Activated naive CD4-positive, alpha-beta T cell treated with anti-CD3 and anti-CD28 coated beads, Interleukin-2, amount 10 ng/mL, durations not matched to agents 7 days and 5 days (primary cell): ENCODE measurements around the gene EFNA5.

Experiments
- CTCF ChIA-PET: fragments of 350-600 bp; sonication (Branson Sonifier 250); formaldehyde crosslinking; loops from one replicate; lab custom pipeline; 2021; ENCODE audit warnings: antibody characterized with exemption; lab: Charles Lee
- DNase-seq: peaks from one replicate; pipeline ENCODE4 v3.0.0-alpha.2; 2020
- H3K27ac Mint-ChIP-seq: one replicate; pipeline ENCODE4 v1.8.0; 2021; ENCODE audit warnings: mild to moderate bottlenecking, moderate library complexity, mixed read lengths
- H3K27me3 Mint-ChIP-seq: one replicate; pipeline ENCODE4 v1.8.0; 2021; ENCODE audit warnings: mild to moderate bottlenecking, mixed read lengths
- H3K36me3 Mint-ChIP-seq: one replicate; pipeline ENCODE4 v1.8.0; 2021; ENCODE audit warnings: mixed read lengths
- H3K4me1 Mint-ChIP-seq: one replicate; pipeline ENCODE4 v1.8.0; 2021; ENCODE audit warnings: mixed read lengths
- H3K4me3 Mint-ChIP-seq: one replicate; pipeline ENCODE4 v1.8.0; 2021; ENCODE audit warnings: mild to moderate bottlenecking, moderate library complexity, mixed read lengths
- H3K9me3 Mint-ChIP-seq: one replicate; pipeline ENCODE4 v1.8.0; 2021; ENCODE audit warnings: mixed read lengths

EFNA5 gene

DNA sequence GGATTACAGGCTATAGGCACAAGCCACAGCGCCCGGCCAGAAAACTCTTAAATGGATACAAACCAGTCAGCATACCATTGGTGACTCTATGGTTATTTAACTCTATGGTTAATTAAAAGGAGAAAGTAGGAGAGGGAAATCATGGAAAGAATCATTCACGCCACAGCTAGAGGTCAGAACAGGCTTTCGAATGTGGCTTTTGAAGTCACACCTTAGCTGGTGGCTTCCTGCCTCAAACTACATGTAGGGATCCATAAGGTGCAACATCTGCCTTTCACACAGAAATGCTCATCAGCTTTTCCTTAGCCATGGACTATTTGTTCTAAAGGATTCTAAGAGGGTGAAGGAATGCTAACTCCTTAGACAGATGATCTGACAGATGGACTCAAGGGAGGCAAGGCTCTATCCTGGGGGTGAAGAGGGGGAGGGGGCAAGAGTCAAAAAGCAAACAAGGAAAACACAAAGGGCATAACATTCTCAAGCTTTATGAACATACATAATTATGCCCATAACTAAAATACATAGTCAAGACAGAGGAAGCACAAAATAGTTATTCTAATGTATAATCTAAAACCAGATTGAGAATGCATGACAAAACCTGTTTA, 130.9 kb downstream of the EFNA5 start:
- Mint-ChIP-seq H3K4me3 (no peak overlapping the region), H3K36me3 (no peaks in the 10 kb centered on the region), H3K9me3 (no peaks in the 10 kb centered on the region), H3K4me1 (peaks cover 10% of the 10 kb centered on the region), H3K27me3 (peaks cover 4% of the 10 kb centered on the region), H3K27ac (no peak overlapping the region)
- CTCF ChIA-PET, result interaction anchor here (1.4 kb wide), 1 partner anchor 33 kb away, joined by 10 read pairs; no protein-coding TSS in a partner anchor
- no peak for DNase-seq

DNA sequence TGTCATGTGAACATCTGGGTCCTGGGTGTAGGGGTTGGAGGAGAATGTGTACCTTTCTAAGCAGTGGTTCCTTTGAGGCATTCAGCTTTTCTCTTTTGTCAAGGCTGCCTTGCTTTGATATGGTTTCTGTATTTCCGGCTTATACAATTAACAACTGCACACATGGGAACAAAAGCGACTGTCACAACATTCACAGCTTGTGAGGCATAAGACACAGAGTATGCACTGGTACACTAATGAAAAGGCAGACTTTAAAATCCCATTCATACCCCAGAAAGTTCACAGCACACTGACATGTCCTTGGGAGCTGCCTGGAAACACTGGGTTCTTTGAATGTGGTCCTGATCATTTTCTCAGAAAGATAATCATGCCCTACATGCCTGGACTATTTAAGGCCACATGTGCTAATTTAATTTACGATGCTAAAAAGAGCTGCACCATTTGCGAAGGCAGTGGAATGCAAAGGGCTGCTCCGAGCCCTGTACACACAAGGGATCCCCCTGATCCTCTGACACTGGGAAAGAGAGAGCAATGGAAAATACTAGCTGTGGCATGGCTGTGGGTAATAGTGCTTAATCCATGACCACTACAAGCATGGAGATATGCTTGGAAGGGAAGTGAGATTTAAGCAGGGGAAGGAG, 131.8 kb downstream of the EFNA5 start:
- no peak overlapping the region for H3K27ac Mint-ChIP-seq
- no peak for DNase-seq

DNA sequence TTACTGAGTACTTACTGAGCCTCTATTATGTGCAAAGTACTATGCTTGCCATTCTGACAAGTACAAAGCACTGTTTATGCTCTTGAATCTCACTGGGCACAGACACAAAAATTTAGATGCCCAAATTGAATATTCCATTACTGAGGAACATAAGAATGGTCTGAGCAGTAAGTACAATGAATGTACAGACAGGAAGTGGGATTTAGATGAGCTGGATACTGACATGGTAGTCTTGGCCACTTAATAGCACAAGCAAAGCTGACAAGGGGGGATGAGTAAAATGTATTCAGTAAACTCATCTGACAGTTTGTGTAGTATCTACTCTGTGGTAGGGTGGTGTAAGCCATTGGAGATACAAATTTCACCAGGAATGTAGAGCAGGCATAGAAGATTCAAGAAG, 132.4 kb downstream of the EFNA5 start:
- Mint-ChIP-seq H3K27ac (no peak overlapping the region), H3K9me3 (no peaks in the 10 kb centered on the region), H3K4me3 (no peak overlapping the region), H3K4me1 (peaks cover 10% of the 10 kb centered on the region), H3K27me3 (peaks cover 4% of the 10 kb centered on the region), H3K36me3 (no peaks in the 10 kb centered on the region)
- CTCF ChIA-PET, result no interaction called here
- no peak for DNase-seq

More for the DNA sequence above, 131.8 kb downstream of the EFNA5 start:
- Mint-ChIP-seq H3K9me3 (no peaks in the 10 kb centered on the region), H3K27me3 (peaks cover 4% of the 10 kb centered on the region), H3K4me1 (peaks cover 10% of the 10 kb centered on the region), H3K36me3 (no peaks in the 10 kb centered on the region), H3K4me3 (no peak overlapping the region)
- CTCF ChIA-PET, result interaction anchor here (1.4 kb wide), 1 partner anchor 34 kb away, joined by 10 read pairs; no protein-coding TSS in a partner anchor

DNA sequence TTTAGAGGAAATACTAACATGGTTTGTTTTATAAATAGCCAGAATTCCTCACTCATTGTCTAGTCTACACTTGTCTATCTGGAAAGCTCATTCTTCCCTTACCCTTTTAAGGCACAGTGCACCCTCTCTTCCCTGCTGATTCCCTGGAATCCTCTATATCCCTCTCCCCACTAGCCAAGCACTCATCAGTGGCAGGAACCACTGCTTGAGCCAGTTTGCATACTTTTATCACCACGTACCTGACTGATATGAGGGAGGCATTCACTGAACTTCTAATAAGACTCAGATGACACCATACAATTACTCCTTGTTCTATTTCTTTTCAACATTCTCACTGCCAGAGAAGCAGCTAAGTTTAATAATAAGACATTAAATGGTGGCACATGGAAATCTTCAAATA, 134.9 kb downstream of the EFNA5 start:
- Mint-ChIP-seq H3K36me3 (no peaks in the 10 kb centered on the region), H3K27me3 (no peaks in the 10 kb centered on the region), H3K4me1 (peaks cover 10% of the 10 kb centered on the region), H3K9me3 (no peaks in the 10 kb centered on the region), H3K27ac (no peak overlapping the region), H3K4me3 (no peak overlapping the region)
- no peak for DNase-seq
- CTCF ChIA-PET, result no interaction called here

DNA sequence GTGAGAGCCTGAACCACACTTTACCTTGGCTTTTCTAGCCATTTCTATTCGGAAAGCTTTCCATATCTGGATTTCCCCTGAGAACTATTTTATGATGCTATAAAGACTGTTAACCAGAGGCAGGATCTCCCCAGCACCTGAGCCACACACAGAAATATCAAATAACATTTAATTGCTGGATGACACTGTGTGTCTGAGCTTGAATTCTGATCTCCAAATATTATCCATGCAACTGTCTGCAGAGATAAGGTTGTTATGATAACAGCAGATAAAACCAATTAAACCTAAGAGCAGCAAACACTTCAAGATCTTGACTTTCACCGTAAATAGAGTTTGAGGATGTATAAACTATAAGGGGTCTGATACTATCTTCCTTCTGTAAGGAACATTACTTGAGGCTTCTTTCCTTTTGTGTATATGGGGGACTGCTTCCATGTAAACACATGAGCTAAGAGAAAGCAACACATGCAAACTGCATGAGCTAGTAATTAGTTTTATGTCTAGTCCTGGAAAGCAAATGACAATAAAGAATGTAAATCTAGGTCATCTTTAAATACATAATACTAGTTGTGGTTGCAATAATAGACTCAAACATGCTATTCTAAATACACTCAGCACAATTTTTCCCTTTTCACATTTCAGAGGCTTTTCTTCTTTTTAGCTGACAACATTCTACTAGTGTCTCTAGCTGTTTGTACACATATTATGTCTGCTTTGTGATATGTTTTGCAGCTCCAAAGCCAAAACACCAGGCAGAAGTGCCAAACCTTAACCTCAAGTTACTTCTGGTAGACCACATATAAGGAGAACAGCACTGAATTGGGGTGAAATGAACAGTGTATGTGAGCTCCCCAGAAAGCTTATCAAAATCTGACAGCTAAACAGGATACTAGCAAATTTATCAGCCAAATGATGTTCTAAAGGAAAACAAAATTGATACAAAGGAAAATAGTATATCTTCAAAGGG, 136.5 kb downstream of the EFNA5 start:
- peaks cover 9% of the 10 kb centered on the region for H3K4me1 Mint-ChIP-seq
- no peak overlapping the region for H3K4me3 Mint-ChIP-seq
- no peaks in the 10 kb centered on the region for H3K36me3 Mint-ChIP-seq
- DNase-seq, result no peak
- no peaks in the 10 kb centered on the region for H3K9me3 Mint-ChIP-seq
- CTCF ChIA-PET, result no interaction called here
- no peak overlapping the region for H3K27ac Mint-ChIP-seq
- no peaks in the 10 kb centered on the region for H3K27me3 Mint-ChIP-seq

DNA sequence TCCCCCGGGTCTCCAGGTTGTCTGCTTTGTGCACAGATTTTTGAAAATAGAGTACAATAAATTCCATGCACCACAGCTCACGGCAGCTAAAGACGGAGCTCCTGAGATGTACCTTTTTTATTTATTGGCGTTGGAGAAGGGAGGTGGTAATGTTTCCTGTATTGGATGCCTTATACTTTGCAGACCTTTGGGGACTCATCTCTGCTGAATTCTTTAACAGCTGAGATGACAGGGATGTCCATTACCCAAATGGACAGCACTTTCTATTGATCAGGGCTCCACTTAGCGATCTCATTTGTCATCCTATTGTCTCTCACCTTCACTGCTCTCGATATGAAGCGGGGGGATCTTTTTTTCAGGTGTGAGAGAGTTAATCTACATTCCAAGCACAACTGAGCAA, 137.8 kb downstream of the EFNA5 start:
- Mint-ChIP-seq H3K4me1 (no peaks in the 10 kb centered on the region), H3K4me3 (no peak overlapping the region), H3K9me3 (no peaks in the 10 kb centered on the region), H3K27ac (no peak overlapping the region), H3K36me3 (no peaks in the 10 kb centered on the region), H3K27me3 (no peaks in the 10 kb centered on the region)
- CTCF ChIA-PET, result no interaction called here
- DNase-seq, result no peak

DNA sequence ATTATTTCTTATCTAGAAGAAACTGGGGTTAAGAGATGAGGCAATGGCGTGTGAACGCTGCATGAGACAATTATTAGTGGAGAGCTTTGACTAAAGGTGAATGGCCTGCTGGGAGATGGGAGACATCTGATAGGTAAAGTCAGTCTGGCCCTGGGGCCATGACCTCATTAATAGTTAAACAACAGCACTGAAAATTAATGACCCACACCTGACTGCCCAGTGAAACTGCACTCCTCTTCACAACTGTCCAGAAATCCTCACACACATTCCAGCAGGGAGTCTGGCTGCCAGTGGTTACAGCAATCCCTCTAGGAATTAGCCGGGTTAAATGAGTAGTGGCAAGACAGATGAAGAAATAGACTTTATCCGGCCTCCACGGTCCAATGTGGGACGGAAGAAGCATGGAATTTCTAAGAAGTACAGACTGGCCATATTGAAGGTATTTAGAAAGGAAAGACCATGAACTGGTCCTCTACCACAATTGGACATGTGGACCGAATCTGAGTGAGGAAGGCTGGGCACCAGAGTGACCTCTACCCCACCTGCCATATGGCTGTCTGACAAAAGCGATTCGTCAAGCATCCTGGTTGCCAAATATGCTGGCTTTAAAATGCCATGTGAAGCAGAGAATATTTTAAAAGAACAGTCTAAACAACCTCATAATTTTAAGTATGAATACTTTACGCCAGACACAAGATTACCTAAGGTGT, 138.4 kb downstream of the EFNA5 start:
- Mint-ChIP-seq H3K4me3 (no peak overlapping the region), H3K4me1 (no peaks in the 10 kb centered on the region), H3K27me3 (no peaks in the 10 kb centered on the region), H3K36me3 (no peaks in the 10 kb centered on the region), H3K9me3 (no peaks in the 10 kb centered on the region), H3K27ac (no peak overlapping the region)
- DNase-seq, result no peak
- CTCF ChIA-PET, result no interaction called here

DNA sequence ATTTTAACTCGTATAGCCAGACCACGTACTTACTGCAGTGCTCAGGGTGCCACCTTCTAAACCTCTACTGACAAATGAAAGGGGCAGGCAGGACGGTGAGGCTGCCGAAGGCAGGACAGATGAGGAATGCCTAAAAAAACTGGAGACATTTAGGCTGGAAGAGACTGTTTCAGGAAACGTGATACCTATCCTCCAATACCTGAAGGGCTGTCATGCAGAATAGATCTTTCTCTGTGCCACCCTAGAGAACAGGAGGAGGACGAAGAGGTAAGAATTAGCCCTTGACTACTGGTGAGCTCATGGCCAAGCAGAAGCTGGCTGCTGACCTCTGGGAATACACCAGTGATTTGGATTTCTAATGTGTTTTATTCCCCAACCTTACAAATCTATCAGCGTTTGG, 139.4 kb downstream of the EFNA5 start:
- no peaks in the 10 kb centered on the region for H3K27me3 Mint-ChIP-seq
- no peak for DNase-seq
- H3K36me3 Mint-ChIP-seq, result no peaks in the 10 kb centered on the region
- no peaks in the 10 kb centered on the region for H3K9me3 Mint-ChIP-seq
- no peak overlapping the region for H3K27ac Mint-ChIP-seq
- H3K4me1 Mint-ChIP-seq, result no peaks in the 10 kb centered on the region
- CTCF ChIA-PET, result no interaction called here
- H3K4me3 Mint-ChIP-seq, result no peak overlapping the region

DNA sequence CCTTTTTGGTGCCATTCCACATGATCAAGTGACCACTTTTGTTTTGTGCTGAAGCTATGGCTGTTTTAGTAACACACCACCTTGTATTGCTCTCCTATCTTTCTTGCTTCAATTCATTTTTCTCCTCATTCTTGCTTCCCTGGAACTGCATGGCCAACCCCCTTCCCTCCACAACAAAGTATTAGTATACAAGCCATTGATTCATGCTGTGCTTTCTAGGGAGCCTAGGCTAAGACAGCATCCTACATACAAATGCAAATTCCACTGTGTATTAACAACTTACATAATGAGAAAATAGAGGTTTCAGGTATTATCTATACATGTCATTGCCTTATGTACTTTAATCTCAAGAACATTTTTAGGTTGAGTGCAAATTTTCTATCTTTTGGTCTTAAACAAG, 141.1 kb downstream of the EFNA5 start:
- H3K27me3 Mint-ChIP-seq, result peaks cover 4% of the 10 kb centered on the region
- H3K4me3 Mint-ChIP-seq, result no peak overlapping the region
- no peak for DNase-seq
- no peaks in the 10 kb centered on the region for H3K36me3 Mint-ChIP-seq
- CTCF ChIA-PET, result no interaction called here
- no peaks in the 10 kb centered on the region for H3K9me3 Mint-ChIP-seq
- H3K4me1 Mint-ChIP-seq, result no peaks in the 10 kb centered on the region
- no peak overlapping the region for H3K27ac Mint-ChIP-seq

DNA sequence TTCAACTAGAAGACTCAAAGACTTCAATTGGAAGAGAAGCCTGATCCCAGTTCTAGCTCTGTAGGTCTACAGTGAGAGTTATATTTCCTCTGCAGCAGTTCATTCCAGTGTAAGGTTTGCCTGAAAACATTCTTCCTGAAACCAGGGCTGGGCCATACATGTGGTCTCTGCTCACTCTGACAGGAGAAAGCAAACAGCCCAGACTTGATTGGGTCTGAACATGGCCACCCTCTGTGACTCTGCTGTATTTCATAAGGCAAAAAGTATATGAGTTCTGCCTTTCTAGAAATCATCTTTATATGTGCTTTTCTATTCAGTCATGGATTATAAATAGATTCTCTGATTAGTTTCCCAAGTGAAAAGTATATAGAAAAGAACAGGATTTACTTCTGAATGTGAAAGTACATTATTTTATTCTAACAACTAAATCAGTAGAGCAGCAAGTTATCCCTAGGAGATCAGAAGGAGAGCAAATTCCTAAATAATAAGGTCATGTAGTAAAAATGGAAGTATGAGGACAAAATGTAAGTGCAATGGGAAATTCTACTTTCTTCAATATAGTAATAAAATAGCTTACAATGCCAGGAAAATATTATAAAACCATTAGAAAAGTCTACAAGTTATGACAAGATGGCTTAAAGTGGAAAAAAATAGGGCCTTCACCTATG, 144.3 kb downstream of the EFNA5 start:
- CTCF ChIA-PET, result no interaction called here
- Mint-ChIP-seq H3K27me3 (peaks cover 4% of the 10 kb centered on the region), H3K4me1 (no peaks in the 10 kb centered on the region), H3K27ac (no peak overlapping the region), H3K36me3 (no peaks in the 10 kb centered on the region), H3K4me3 (no peak overlapping the region), H3K9me3 (no peaks in the 10 kb centered on the region)
- no peak for DNase-seq

DNA sequence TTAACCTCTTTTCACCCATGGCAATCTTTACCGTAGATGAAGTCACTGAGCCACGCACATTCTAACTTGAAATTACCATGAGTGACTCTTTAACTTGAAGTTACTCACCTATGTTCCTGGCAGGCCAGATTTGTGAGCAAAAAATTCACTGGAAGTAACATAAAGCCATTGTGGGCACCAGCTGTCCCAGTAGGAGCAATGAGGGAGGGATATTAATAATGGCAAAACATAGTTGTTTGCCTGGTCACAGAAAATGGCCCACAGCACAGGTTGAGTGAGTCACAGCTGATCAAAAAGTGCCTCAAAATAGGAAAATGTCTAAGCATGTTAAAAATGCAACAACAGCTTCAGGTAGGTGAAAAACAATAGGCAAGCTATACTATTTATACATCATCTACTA, 146.6 kb downstream of the EFNA5 start:
- CTCF ChIA-PET, result no interaction called here
- H3K36me3 Mint-ChIP-seq, result no peaks in the 10 kb centered on the region
- H3K4me1 Mint-ChIP-seq, result no peaks in the 10 kb centered on the region

DNA sequence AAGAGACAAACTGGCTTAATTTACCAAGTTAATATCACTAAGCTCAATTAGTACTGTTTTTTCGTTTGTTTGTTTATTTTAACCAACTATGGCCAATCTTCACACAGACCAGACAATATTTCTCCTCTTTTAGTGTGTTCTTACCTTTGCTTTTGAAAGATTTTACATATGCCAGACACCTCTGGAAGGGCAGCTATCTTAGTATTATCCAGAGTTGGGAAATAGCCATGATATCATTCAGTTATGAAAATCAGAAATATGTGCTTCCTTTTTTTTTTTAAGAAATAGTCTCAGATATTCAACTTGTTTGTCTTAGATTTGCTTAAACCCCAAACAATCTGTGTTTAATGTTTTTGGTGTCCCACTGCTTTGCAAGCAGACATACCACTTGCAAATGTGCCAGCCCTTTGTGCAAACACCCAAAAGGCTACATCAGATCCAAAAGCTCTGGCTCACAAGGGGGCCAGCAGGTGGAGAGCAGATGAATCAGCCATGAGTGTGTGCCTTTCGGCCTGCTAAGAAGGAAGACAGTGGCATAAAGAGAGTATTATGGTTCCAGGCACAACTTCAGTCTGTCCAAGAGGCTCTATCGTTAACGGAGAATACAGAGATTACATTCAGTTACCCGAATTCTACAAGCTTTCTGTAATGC, 147.6 kb downstream of the EFNA5 start:
- no peaks in the 10 kb centered on the region for H3K4me1 Mint-ChIP-seq
- peaks cover 8% of the 10 kb centered on the region for H3K27me3 Mint-ChIP-seq
- no peak overlapping the region for H3K27ac Mint-ChIP-seq
- no peak for DNase-seq
- no peak overlapping the region for H3K4me3 Mint-ChIP-seq
- no peaks in the 10 kb centered on the region for H3K9me3 Mint-ChIP-seq
- CTCF ChIA-PET, result interaction anchor here (0.6 kb wide), 2 partner anchors 18 to 25 kb away, joined by 3 to 5 read pairs; no protein-coding TSS in a partner anchor
- H3K36me3 Mint-ChIP-seq, result no peaks in the 10 kb centered on the region

More for the DNA sequence above, 146.6 kb downstream of the EFNA5 start:
- DNase-seq, result no peak
- no peak overlapping the region for H3K4me3 Mint-ChIP-seq
- H3K27ac Mint-ChIP-seq, result no peak overlapping the region
- no peaks in the 10 kb centered on the region for H3K9me3 Mint-ChIP-seq
- H3K27me3 Mint-ChIP-seq, result peaks cover 8% of the 10 kb centered on the region

DNA sequence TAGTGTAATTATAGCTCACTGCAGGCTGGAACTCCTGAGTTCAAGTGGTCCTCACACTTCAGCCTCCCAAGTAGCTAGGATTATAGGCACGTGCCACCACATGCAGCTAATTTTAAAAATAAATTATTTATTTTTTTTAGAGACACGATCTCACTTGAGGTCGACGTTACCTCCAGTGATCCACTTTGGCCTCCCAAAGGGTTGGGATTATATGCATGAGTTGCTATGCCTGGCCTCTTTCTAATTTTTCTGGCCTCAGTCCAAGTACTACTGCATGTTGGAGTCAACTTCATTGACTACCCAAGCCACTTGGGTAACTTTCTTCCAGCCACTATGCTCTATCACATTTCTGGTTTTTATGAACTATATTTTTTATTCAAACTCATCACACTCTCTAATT, 148.3 kb downstream of the EFNA5 start:
- Mint-ChIP-seq H3K4me1 (no peaks in the 10 kb centered on the region), H3K27me3 (peaks cover 8% of the 10 kb centered on the region), H3K9me3 (no peaks in the 10 kb centered on the region), H3K4me3 (no peak overlapping the region), H3K27ac (no peak overlapping the region), H3K36me3 (no peaks in the 10 kb centered on the region)
- CTCF ChIA-PET, result interaction anchor here (0.6 kb wide), 1 partner anchor 26 kb away, joined by 5 read pairs; no protein-coding TSS in a partner anchor
- DNase-seq, result no peak
